Parathyroid adenoma (tissue), 2 donors: ENCODE results near the gene CFAP97D2.

ENCODE experiments used
- H2AFZ ChIP-seq: fragments of 300-600 bp; sonication (generic); one replicate; pipeline ENCODE4 v1.7.0; 2017; ENCODE audit warnings: antibody characterized with exemption, mild to moderate bottlenecking
- H3K27ac ChIP-seq: fragments of 300-600 bp; sonication (generic); one replicate; pipeline ENCODE4 v1.7.0; 2017
- H3K27me3 ChIP-seq: fragments of 300-600 bp; sonication (generic); one replicate; pipeline ENCODE4 v1.7.0; 2017; ENCODE audit warnings: low read length; ENCODE audit not compliant: control insufficient read depth, insufficient read depth
- H3K36me3 ChIP-seq: fragments of 300-600 bp; sonication (generic); one replicate; pipeline ENCODE4 v1.7.0; 2017; ENCODE audit warnings: low read length; ENCODE audit not compliant: control insufficient read depth, insufficient read depth
- H3K4me1 ChIP-seq: fragments of 300-600 bp; sonication (generic); one replicate; pipeline ENCODE4 v1.7.0; 2017; ENCODE audit warnings: control low read depth
- H3K4me2 ChIP-seq: fragments of 300-600 bp; sonication (generic); one replicate; pipeline ENCODE4 v1.7.0; 2017; ENCODE audit warnings: low read length
- H3K4me3 ChIP-seq: fragments of 300-600 bp; sonication (generic); one replicate; pipeline ENCODE4 v1.7.0; 2017; ENCODE audit warnings: low read depth, low read length
- H3K79me2 ChIP-seq: fragments of 300-600 bp; sonication (generic); one replicate; pipeline ENCODE4 v1.7.0; 2017; ENCODE audit warnings: control low read depth
- H3K9ac ChIP-seq: fragments of 300-600 bp; sonication (generic); one replicate; pipeline ENCODE4 v1.7.0; 2017; ENCODE audit warnings: mild to moderate bottlenecking
- H3K9me3 ChIP-seq: fragments of 300-600 bp; sonication (generic); one replicate; pipeline ENCODE4 v1.7.0; 2017; ENCODE audit warnings: low read length; ENCODE audit not compliant: control insufficient read depth
- TF ChIP-seq, protein P1 (sequence below): fragments of 300-600 bp; sonication (generic); IDR thresholded peaks from one replicate; pipeline ENCODE4 v1.7.0; 2017; ENCODE audit warnings: antibody characterized with exemption, mild to moderate bottlenecking
- donor health status: primary hyperparathyroidism.

CFAP97D2 gene

DNA sequence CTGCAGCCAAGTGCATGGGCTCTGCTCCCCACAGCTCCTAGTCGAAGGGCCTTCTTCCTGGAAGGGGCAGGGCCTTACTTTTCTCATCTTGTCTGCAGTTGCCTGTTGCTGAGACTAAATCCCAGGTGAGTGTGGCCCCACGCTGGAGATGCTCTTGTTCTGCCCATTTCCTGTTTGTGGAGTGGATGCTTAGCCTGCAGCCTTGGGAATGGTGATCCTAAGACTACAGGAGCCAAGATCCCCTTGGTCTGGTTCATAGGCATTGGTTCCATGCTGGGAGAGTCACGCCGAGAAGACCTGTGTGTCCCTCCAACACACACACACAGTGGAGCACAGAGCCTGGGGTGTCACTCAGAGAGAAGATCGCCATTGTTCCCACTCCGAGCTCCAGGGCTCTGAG is 23.5 kb downstream of the CFAP97D2 start:
- Histone ChIP-seq H3K4me3 (no peak overlapping the region), H3K9ac (no peak overlapping the region), H3K36me3 (no peaks in the 10 kb centered on the region), H3K4me1 (no peaks in the 10 kb centered on the region), H3K4me2 (no peak overlapping the region), H3K9me3 (no peaks in the 10 kb centered on the region), H3K27me3 (no peaks in the 10 kb centered on the region), H3K79me2 (no peaks in the 10 kb centered on the region), H2AFZ (no peak overlapping the region), H3K27ac (no peak overlapping the region)
- TF ChIP-seq, protein P1, sequence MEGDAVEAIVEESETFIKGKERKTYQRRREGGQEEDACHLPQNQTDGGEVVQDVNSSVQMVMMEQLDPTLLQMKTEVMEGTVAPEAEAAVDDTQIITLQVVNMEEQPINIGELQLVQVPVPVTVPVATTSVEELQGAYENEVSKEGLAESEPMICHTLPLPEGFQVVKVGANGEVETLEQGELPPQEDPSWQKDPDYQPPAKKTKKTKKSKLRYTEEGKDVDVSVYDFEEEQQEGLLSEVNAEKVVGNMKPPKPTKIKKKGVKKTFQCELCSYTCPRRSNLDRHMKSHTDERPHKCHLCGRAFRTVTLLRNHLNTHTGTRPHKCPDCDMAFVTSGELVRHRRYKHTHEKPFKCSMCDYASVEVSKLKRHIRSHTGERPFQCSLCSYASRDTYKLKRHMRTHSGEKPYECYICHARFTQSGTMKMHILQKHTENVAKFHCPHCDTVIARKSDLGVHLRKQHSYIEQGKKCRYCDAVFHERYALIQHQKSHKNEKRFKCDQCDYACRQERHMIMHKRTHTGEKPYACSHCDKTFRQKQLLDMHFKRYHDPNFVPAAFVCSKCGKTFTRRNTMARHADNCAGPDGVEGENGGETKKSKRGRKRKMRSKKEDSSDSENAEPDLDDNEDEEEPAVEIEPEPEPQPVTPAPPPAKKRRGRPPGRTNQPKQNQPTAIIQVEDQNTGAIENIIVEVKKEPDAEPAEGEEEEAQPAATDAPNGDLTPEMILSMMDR = no peak

GRCh38 chr13:114203536-114203935 is 24.5 kb downstream of the CFAP97D2 start:
- no peak overlapping the region for H3K4me2 ChIP-seq
- H3K4me1 ChIP-seq = no peaks in the 10 kb centered on the region
- no peaks in the 10 kb centered on the region for H3K27me3 ChIP-seq
- no peak overlapping the region for H2AFZ ChIP-seq
- no peaks in the 10 kb centered on the region for H3K79me2 ChIP-seq
- no peak overlapping the region for H3K9ac ChIP-seq
- H3K4me3 ChIP-seq = no peak overlapping the region
- no peak overlapping the region for H3K27ac ChIP-seq
- TF ChIP-seq, protein P1 = no peak
- H3K9me3 ChIP-seq = no peaks in the 10 kb centered on the region
- H3K36me3 ChIP-seq = no peaks in the 10 kb centered on the region

DNA sequence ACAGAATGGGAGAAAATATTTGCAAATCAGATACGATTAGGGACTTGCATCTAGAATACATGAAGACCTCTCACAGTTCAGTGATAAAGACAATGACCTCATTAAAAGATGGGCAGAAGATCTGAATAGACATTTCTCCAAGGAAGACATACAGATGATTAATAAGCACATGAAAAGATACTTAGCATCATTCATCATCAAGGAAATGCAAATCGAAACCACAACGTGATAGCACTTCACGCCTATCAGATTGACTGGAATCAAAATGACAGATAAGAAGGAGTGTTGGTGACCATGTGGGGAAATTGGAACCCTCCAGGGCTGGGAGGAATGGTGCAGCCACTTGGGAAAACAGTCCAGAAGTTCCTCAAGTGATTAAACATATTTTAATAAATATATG is 25.8 kb downstream of the CFAP97D2 start:
- Histone ChIP-seq H3K79me2 (no peaks in the 10 kb centered on the region), H3K9me3 (no peaks in the 10 kb centered on the region), H3K4me3 (no peak overlapping the region), H3K9ac (no peak overlapping the region), H3K4me1 (no peaks in the 10 kb centered on the region), H3K36me3 (no peaks in the 10 kb centered on the region), H3K4me2 (no peak overlapping the region), H3K27ac (no peak overlapping the region), H2AFZ (no peak overlapping the region), H3K27me3 (no peaks in the 10 kb centered on the region)
- TF ChIP-seq, protein P1 = no peak

- H3K27me3 ChIP-seq = no peaks in the 10 kb centered on the region
- TF ChIP-seq, protein P1 = no peak
- H3K4me2 ChIP-seq = no peak overlapping the region
- H3K79me2 ChIP-seq = no peaks in the 10 kb centered on the region
- no peak overlapping the region for H3K4me3 ChIP-seq
- no peaks in the 10 kb centered on the region for H3K36me3 ChIP-seq
- no peak overlapping the region for H2AFZ ChIP-seq
- H3K27ac ChIP-seq = no peak overlapping the region
- H3K9ac ChIP-seq = no peak overlapping the region
- no peaks in the 10 kb centered on the region for H3K4me1 ChIP-seq
- H3K9me3 ChIP-seq = no peaks in the 10 kb centered on the region
Measured at GRCh38 chr13:114208134-114208533, 29.1 kb downstream of the CFAP97D2 start.

- Histone ChIP-seq H3K4me1 (no peaks in the 10 kb centered on the region), H3K9ac (no peak overlapping the region), H3K36me3 (no peaks in the 10 kb centered on the region), H3K27ac (no peak overlapping the region), H3K79me2 (no peaks in the 10 kb centered on the region), H3K4me2 (no peak overlapping the region), H3K4me3 (no peak overlapping the region), H3K27me3 (no peaks in the 10 kb centered on the region), H2AFZ (no peak overlapping the region), H3K9me3 (no peaks in the 10 kb centered on the region)
- TF ChIP-seq, protein P1 = no peak
Measured at GRCh38 chr13:114211446-114212157, 32.5 kb downstream of the CFAP97D2 start.
